ENCODE results near the gene WFDC5.

The WFDC5 gene

DNA sequence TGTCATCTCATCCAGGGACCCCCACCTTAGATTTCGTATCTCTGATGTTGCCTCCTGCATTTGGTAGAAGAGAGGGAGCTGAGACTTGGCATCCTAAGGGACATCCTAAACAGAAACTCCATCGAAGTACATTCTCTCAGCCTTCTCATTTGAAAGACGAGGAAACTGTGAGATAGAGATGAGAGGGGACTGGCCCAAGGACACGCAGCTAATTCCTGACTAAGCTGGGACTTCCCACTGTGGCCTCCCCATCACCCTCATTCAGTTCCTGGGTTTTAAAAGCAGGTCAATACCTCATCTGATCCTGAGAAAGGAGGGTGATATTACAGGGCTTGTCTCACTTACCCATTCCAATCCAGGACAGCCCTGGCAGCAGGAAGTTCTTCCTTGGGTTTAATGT is 855 bp upstream of the WFDC5 start:
- no peak overlapping the region for H3K27ac ChIP-seq (ENCODE audit: low read depth, low read length)
- no peaks in the 10 kb centered on the region for H3K9me3 ChIP-seq (ENCODE audit: control insufficient read depth in 1 of 2, low read length in 2 of 2)
- no peak overlapping the region for H3K4me3 ChIP-seq (ENCODE audit: low read depth in 1 of 2, low read length in 2 of 2)
- H3K27me3 ChIP-seq (ENCODE audit: control insufficient read depth in 1 of 2, insufficient read depth in 2 of 2, low read length in 2 of 2), result peaks cover 0 to 5% of the 10 kb centered on the region in 2 donors
- H3K9ac ChIP-seq (ENCODE audit: low read depth in 1 of 2, low read length in 2 of 2), result no peak overlapping the region
- no peaks in the 10 kb centered on the region for H3K36me3 ChIP-seq (ENCODE audit: control insufficient read depth in 1 of 2, insufficient read depth in 2 of 2, low read length in 2 of 2)
- H3K4me1 ChIP-seq (ENCODE audit: control insufficient read depth in 1 of 2, insufficient read depth in 2 of 2, low read length in 2 of 2), result no peaks in the 10 kb centered on the region

- peaks cover 0 to 5% of the 10 kb centered on the region in 2 donors for H3K27me3 ChIP-seq (ENCODE audit: control insufficient read depth in 1 of 2, insufficient read depth in 2 of 2, low read length in 2 of 2)
Measured at GRCh38 chr20:45115386-45115774, 406 bp upstream of the WFDC5 start.

DNA sequence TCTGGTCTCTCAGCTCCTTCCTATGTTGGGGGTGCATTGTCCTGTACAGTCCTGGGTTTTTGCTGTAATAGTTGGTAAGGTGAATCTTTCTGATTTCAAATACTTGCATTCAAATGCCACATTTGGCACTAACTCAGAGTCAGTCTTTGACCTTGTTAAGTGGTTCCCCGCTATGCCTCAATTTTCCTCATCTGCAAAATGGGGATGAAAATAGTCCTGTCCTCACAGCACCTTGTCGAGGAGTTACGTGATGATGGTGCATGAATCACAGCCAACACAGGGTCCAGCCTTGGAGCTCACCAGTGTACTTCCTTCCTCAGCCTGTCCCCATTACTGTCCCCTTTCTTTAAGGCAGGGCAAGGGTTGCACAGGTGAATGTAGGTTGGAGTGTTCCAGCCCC is 1.1 kb downstream of the WFDC5 start:
- H3K4me1 ChIP-seq (ENCODE audit: control insufficient read depth in 1 of 2, insufficient read depth in 2 of 2, low read length in 2 of 2), result no peaks in the 10 kb centered on the region
- no peaks in the 10 kb centered on the region for H3K9me3 ChIP-seq (ENCODE audit: control insufficient read depth in 1 of 2, low read length in 2 of 2)
- no peak overlapping the region for H3K4me3 ChIP-seq (ENCODE audit: low read depth in 1 of 2, low read length in 2 of 2)
- no peaks in the 10 kb centered on the region for H3K36me3 ChIP-seq (ENCODE audit: control insufficient read depth in 1 of 2, insufficient read depth in 2 of 2, low read length in 2 of 2)
- peaks cover 0 to 5% of the 10 kb centered on the region in 2 donors for H3K27me3 ChIP-seq (ENCODE audit: control insufficient read depth in 1 of 2, insufficient read depth in 2 of 2, low read length in 2 of 2)
- no peak overlapping the region for H3K27ac ChIP-seq (ENCODE audit: low read depth, low read length)
- H3K9ac ChIP-seq (ENCODE audit: low read depth in 1 of 2, low read length in 2 of 2), result no peak overlapping the region

More at GRCh38 chr20:45115386-45115774, 406 bp upstream of the WFDC5 start:
- H3K4me3 ChIP-seq (ENCODE audit: low read depth in 1 of 2, low read length in 2 of 2), result no peak overlapping the region
- H3K27ac ChIP-seq (ENCODE audit: low read depth, low read length), result no peak overlapping the region
- no peaks in the 10 kb centered on the region for H3K9me3 ChIP-seq (ENCODE audit: control insufficient read depth in 1 of 2, low read length in 2 of 2)
- H3K4me1 ChIP-seq (ENCODE audit: control insufficient read depth in 1 of 2, insufficient read depth in 2 of 2, low read length in 2 of 2), result no peaks in the 10 kb centered on the region
- H3K9ac ChIP-seq (ENCODE audit: low read depth in 1 of 2, low read length in 2 of 2), result no peak overlapping the region
- no peaks in the 10 kb centered on the region for H3K36me3 ChIP-seq (ENCODE audit: control insufficient read depth in 1 of 2, insufficient read depth in 2 of 2, low read length in 2 of 2)

DNA sequence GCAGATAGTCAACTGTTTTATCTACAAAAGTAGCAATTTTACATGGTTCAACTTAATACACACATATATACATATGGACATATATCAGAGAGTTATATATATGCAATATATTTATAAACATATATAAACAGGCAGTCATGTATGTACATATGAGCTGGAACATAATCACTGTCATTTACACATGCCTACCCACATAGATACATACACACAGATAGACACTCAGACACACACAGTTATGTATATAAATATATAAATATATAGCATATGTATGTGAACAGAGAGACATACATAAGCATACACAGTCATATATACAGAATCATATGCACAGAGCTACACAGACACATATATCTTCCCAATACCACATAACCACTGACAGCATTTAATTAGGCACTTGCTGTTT is 2.2 kb downstream of the WFDC5 start:
- Histone ChIP-seq H3K9me3 (ENCODE audit: control insufficient read depth in 1 of 2, low read length in 2 of 2) (no peaks in the 10 kb centered on the region), H3K9ac (ENCODE audit: low read depth in 1 of 2, low read length in 2 of 2) (no peak overlapping the region), H3K4me1 (ENCODE audit: control insufficient read depth in 1 of 2, insufficient read depth in 2 of 2, low read length in 2 of 2) (no peaks in the 10 kb centered on the region), H3K4me3 (ENCODE audit: low read depth in 1 of 2, low read length in 2 of 2) (no peak overlapping the region), H3K27me3 (ENCODE audit: control insufficient read depth in 1 of 2, insufficient read depth in 2 of 2, low read length in 2 of 2) (peaks cover 0 to 5% of the 10 kb centered on the region in 2 donors), H3K27ac (ENCODE audit: low read depth, low read length) (no peak overlapping the region), H3K36me3 (ENCODE audit: control insufficient read depth in 1 of 2, insufficient read depth in 2 of 2, low read length in 2 of 2) (no peaks in the 10 kb centered on the region)

GRCh38 chr20:45111799-45112471 is 3.0 kb downstream of the WFDC5 start:
- peaks cover 0 to 5% of the 10 kb centered on the region in 2 donors for H3K27me3 ChIP-seq (ENCODE audit: control insufficient read depth in 1 of 2, insufficient read depth in 2 of 2, low read length in 2 of 2)
- H3K4me3 ChIP-seq (ENCODE audit: low read depth in 1 of 2, low read length in 2 of 2), result no peak overlapping the region
- H3K36me3 ChIP-seq (ENCODE audit: control insufficient read depth in 1 of 2, insufficient read depth in 2 of 2, low read length in 2 of 2), result no peaks in the 10 kb centered on the region
- no peaks in the 10 kb centered on the region for H3K9me3 ChIP-seq (ENCODE audit: control insufficient read depth in 1 of 2, low read length in 2 of 2)
- H3K9ac ChIP-seq (ENCODE audit: low read depth in 1 of 2, low read length in 2 of 2), result no peak overlapping the region
- H3K4me1 ChIP-seq (ENCODE audit: control insufficient read depth in 1 of 2, insufficient read depth in 2 of 2, low read length in 2 of 2), result no peaks in the 10 kb centered on the region
- H3K27ac ChIP-seq (ENCODE audit: low read depth, low read length), result no peak overlapping the region

DNA sequence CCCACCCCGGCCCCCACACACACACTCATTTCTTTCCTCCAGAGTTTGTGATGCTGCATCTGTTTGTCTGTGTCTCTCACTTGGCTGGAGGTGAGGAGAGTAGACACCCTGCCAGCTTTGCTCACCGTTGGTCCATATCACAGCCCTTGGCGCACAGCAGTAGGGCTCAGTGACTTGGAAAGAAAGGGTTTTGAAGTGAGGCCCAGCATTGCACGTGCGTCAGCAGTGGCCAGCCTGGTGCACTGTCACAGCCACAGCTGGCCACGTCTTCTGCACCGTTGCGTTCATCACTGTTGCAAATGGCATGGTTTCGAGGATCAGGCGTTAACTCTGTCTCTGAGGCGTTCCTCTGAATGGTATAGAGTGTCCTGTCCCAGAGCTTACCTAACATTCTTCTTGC is 3.7 kb downstream of the WFDC5 start:
- H3K9me3 ChIP-seq (ENCODE audit: control insufficient read depth in 1 of 2, low read length in 2 of 2), result no peaks in the 10 kb centered on the region
- H3K4me3 ChIP-seq (ENCODE audit: low read depth in 1 of 2, low read length in 2 of 2), result no peak overlapping the region
- no peaks in the 10 kb centered on the region for H3K36me3 ChIP-seq (ENCODE audit: control insufficient read depth in 1 of 2, insufficient read depth in 2 of 2, low read length in 2 of 2)
- no peak overlapping the region for H3K27ac ChIP-seq (ENCODE audit: low read depth, low read length)
- H3K27me3 ChIP-seq (ENCODE audit: control insufficient read depth in 1 of 2, insufficient read depth in 2 of 2, low read length in 2 of 2), result peaks cover 0 to 5% of the 10 kb centered on the region in 2 donors
- H3K9ac ChIP-seq (ENCODE audit: low read depth in 1 of 2, low read length in 2 of 2), result no peak overlapping the region
- H3K4me1 ChIP-seq (ENCODE audit: control insufficient read depth in 1 of 2, insufficient read depth in 2 of 2, low read length in 2 of 2), result no peaks in the 10 kb centered on the region

DNA sequence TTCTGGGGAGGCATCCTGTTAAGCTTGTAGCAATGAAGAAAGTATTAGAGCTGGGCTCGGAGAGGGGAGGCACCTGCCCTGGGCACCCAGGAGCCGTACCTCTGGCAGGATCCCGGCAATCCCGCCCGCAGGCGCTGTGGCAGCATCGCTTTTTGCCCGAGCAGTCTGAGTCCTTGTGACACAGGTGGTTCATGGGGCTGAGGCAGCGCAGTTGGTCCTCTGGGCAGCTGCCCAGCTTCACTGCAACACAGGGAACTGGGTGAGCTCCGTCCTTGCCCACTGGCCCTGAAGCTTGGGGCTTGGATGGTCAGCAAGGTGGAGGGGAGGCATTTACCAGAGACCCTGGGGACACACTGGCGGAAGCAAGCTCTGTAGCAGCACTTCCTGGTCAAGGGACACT is 4.7 kb downstream of the WFDC5 start:
- H3K9ac ChIP-seq (ENCODE audit: low read depth in 1 of 2, low read length in 2 of 2), result no peak overlapping the region
- H3K36me3 ChIP-seq (ENCODE audit: control insufficient read depth in 1 of 2, insufficient read depth in 2 of 2, low read length in 2 of 2), result no peaks in the 10 kb centered on the region
- no peak overlapping the region for H3K4me3 ChIP-seq (ENCODE audit: low read depth in 1 of 2, low read length in 2 of 2)
- no peaks in the 10 kb centered on the region for H3K9me3 ChIP-seq (ENCODE audit: control insufficient read depth in 1 of 2, low read length in 2 of 2)
- no peaks in the 10 kb centered on the region for H3K4me1 ChIP-seq (ENCODE audit: control insufficient read depth in 1 of 2, insufficient read depth in 2 of 2, low read length in 2 of 2)
- peaks cover 0 to 3% of the 10 kb centered on the region in 2 donors for H3K27me3 ChIP-seq (ENCODE audit: control insufficient read depth in 1 of 2, insufficient read depth in 2 of 2, low read length in 2 of 2)
- no peak overlapping the region for H3K27ac ChIP-seq (ENCODE audit: low read depth, low read length)

GRCh38 chr20:45109634-45110033 is 5.3 kb downstream of the WFDC5 start:
- Histone ChIP-seq H3K4me1 (ENCODE audit: control insufficient read depth in 1 of 2, insufficient read depth in 2 of 2, low read length in 2 of 2) (no peaks in the 10 kb centered on the region), H3K9ac (ENCODE audit: low read depth in 1 of 2, low read length in 2 of 2) (no peak overlapping the region), H3K4me3 (ENCODE audit: low read depth in 1 of 2, low read length in 2 of 2) (no peak overlapping the region), H3K27ac (ENCODE audit: low read depth, low read length) (no peak overlapping the region), H3K9me3 (ENCODE audit: control insufficient read depth in 1 of 2, low read length in 2 of 2) (no peaks in the 10 kb centered on the region), H3K36me3 (ENCODE audit: control insufficient read depth in 1 of 2, insufficient read depth in 2 of 2, low read length in 2 of 2) (no peaks in the 10 kb centered on the region), H3K27me3 (ENCODE audit: control insufficient read depth in 1 of 2, insufficient read depth in 2 of 2, low read length in 2 of 2) (peaks cover 0 to 3% of the 10 kb centered on the region in 2 donors)

DNA sequence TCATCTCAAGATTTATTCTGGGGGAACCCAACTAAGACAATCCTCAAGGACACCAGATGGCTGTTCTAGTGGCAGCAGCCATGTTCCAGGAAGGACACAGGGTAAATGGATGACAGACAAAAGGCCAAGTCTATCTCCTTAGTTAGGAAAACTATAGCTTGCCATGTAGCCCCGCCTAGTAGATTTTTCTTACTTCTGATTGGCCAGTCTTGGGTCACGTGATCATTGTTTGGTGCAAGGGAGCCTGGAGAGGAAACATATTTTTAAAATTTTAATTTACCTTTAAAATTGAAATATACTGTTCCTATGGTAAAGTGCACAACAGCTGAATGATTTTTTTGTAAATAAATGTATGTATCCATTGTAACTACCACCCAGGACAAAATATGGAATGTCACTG is 9.7 kb downstream of the WFDC5 start:
- Histone ChIP-seq H3K27me3 (ENCODE audit: control insufficient read depth in 1 of 2, insufficient read depth in 2 of 2, low read length in 2 of 2) (peaks cover 4 to 16% of the 10 kb centered on the region in 2 donors), H3K9me3 (ENCODE audit: control insufficient read depth in 1 of 2, low read length in 2 of 2) (no peaks in the 10 kb centered on the region)

DNA sequence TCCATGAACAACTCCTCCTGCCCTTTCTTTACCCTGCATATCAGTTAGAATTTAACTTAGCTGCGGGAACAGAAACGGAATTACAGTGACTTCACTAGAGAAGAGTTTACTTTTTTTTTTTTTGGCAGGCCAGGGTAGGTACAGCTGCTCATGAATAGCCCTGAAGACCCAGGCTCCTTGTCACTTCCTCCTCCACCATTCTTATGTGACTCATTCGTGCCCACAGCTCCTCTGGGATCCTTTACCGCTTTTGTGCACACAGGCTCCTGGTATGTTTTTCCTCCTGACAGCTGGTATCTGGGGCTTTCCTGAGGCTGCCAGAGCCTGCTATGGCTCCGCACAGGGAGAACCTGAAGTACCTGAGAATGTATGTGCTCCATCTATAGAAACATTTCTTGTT is 10.2 kb downstream of the WFDC5 start:
- Histone ChIP-seq H3K27me3 (ENCODE audit: control insufficient read depth in 1 of 2, insufficient read depth in 2 of 2, low read length in 2 of 2) (peaks cover 9 to 21% of the 10 kb centered on the region in 2 donors), H3K4me1 (ENCODE audit: control insufficient read depth in 1 of 2, insufficient read depth in 2 of 2, low read length in 2 of 2) (no peaks in the 10 kb centered on the region), H3K9me3 (ENCODE audit: control insufficient read depth in 1 of 2, low read length in 2 of 2) (no peaks in the 10 kb centered on the region), H3K4me3 (ENCODE audit: low read depth in 1 of 2, low read length in 2 of 2) (no peak overlapping the region), H3K36me3 (ENCODE audit: control insufficient read depth in 1 of 2, insufficient read depth in 2 of 2, low read length in 2 of 2) (no peaks in the 10 kb centered on the region), H3K27ac (ENCODE audit: low read depth, low read length) (no peak overlapping the region), H3K9ac (ENCODE audit: low read depth in 1 of 2, low read length in 2 of 2) (no peak overlapping the region)

More for the DNA sequence above, 9.7 kb downstream of the WFDC5 start:
- Histone ChIP-seq H3K27ac (ENCODE audit: low read depth, low read length) (no peak overlapping the region), H3K36me3 (ENCODE audit: control insufficient read depth in 1 of 2, insufficient read depth in 2 of 2, low read length in 2 of 2) (no peaks in the 10 kb centered on the region), H3K9ac (ENCODE audit: low read depth in 1 of 2, low read length in 2 of 2) (no peak overlapping the region), H3K4me1 (ENCODE audit: control insufficient read depth in 1 of 2, insufficient read depth in 2 of 2, low read length in 2 of 2) (no peaks in the 10 kb centered on the region), H3K4me3 (ENCODE audit: low read depth in 1 of 2, low read length in 2 of 2) (no peak overlapping the region)
